ENCODE data around the gene GSTO2. TPM values are rescaled to one million over a fixed set of nuclear protein-coding genes. Genes with fewer than 3 reads are reported as not detected.
A peak's percentile ranks its signal among the peaks of the same experiment; 100 is the strongest.
"Not testable (repeated sequence)": the region's sequence is repeated elsewhere in the genome, so short reads cannot be mapped to it uniquely, and the experiment has no call there.

GSTO2 gene
- 6.5 TPM for total RNA-seq
- 3.4 TPM for polyA plus RNA-seq

- peak; percentile 97 for DNase-seq (ENCODE audit: extremely low spot score)
- Histone ChIP-seq H3K4me1 (ENCODE audit: insufficient read depth) (no peaks in the 10 kb centered on the region), H3K4me3 (ENCODE audit: low read depth, low read length) (peak within 1 kb of the TSS; percentile 85), H3K27ac (ENCODE audit: low read depth) (peak within 1 kb of the TSS; percentile 64), H3K36me3 (ENCODE audit: insufficient read depth) (peaks cover 5% of the 10 kb centered on the region)
- WGBS = 2% methylated on average over 59 of the region's 59 CpGs
These were observed at the start of gene GSTO2 for GRCh38 chr10:104268713-104269645. Gene GSTO2 (plus strand): TSS chr10:104269184. CDS start chr10:104274916, 5,732 bp downstream.

- Histone ChIP-seq H3K27ac (ENCODE audit: low read depth) (no peak overlapping the region), H3K36me3 (ENCODE audit: insufficient read depth) (no peaks in the 10 kb centered on the region), H3K4me3 (ENCODE audit: low read depth, low read length) (no peak overlapping the region), H3K4me1 (ENCODE audit: insufficient read depth) (no peaks in the 10 kb centered on the region)
- DNase-seq (ENCODE audit: extremely low spot score) = no peak
- 42% methylated on average over 2 of the region's 2 CpGs for WGBS
These were observed 48.5 kb upstream of the GSTO2 start for GRCh38 chr10:104220522-104220921.

GRCh38 chr10:104223304-104223703 lies 45.7 kb upstream of the GSTO2 start:
- Histone ChIP-seq H3K36me3 (ENCODE audit: insufficient read depth) (no peaks in the 10 kb centered on the region), H3K27ac (ENCODE audit: low read depth) (no peak overlapping the region), H3K4me1 (ENCODE audit: insufficient read depth) (no peaks in the 10 kb centered on the region), H3K4me3 (ENCODE audit: low read depth, low read length) (no peak overlapping the region)
- DNase-seq (ENCODE audit: extremely low spot score) = no peak

- DNase-seq (ENCODE audit: extremely low spot score) = no peak
- WGBS = 82% methylated on average over 4 of the region's 4 CpGs
- Histone ChIP-seq H3K4me3 (ENCODE audit: low read depth, low read length) (no peak overlapping the region), H3K4me1 (ENCODE audit: insufficient read depth) (no peaks in the 10 kb centered on the region), H3K36me3 (ENCODE audit: insufficient read depth) (no peaks in the 10 kb centered on the region), H3K27ac (ENCODE audit: low read depth) (no peak overlapping the region)
These were observed 38.5 kb upstream of the GSTO2 start for GRCh38 chr10:104230490-104230889.

- peak; percentile 89 for DNase-seq (ENCODE audit: extremely low spot score)
- Histone ChIP-seq H3K4me1 (ENCODE audit: insufficient read depth) (no peaks in the 10 kb centered on the region), H3K36me3 (ENCODE audit: insufficient read depth) (no peaks in the 10 kb centered on the region), H3K4me3 (ENCODE audit: low read depth, low read length) (peak within 1 kb of the TSS; percentile 79), H3K27ac (ENCODE audit: low read depth) (no peak within 1 kb of the TSS)
- under 1% methylated on average over 60 of the region's 60 CpGs for WGBS
These were observed 37.0 kb upstream of the GSTO2 start, which contains the start of gene CFAP43 for GRCh38 chr10:104231784-104232612. Gene CFAP43 (minus strand): TSS chr10:104232364. CDS start chr10:104232246, 118 bp downstream.

- no peaks in the 10 kb centered on the region for H3K4me1 ChIP-seq (ENCODE audit: insufficient read depth)
- H3K4me3 ChIP-seq (ENCODE audit: low read depth, low read length) = peak overlapping the region; percentile 79
- WGBS = 16% methylated on average over 20 of the region's 20 CpGs
- H3K27ac ChIP-seq (ENCODE audit: low read depth) = no peak overlapping the region
- H3K36me3 ChIP-seq (ENCODE audit: insufficient read depth) = no peaks in the 10 kb centered on the region
- no peak for DNase-seq (ENCODE audit: extremely low spot score)
These were observed 36.3 kb upstream of the GSTO2 start for GRCh38 chr10:104232613-104233102.

- no peak for DNase-seq (ENCODE audit: extremely low spot score)
- Histone ChIP-seq H3K4me3 (ENCODE audit: low read depth, low read length) (no peak overlapping the region), H3K27ac (ENCODE audit: low read depth) (no peak overlapping the region), H3K36me3 (ENCODE audit: insufficient read depth) (no peaks in the 10 kb centered on the region), H3K4me1 (ENCODE audit: insufficient read depth) (no peaks in the 10 kb centered on the region)
- WGBS = 72% methylated on average over 1 of the region's 1 CpG
These were observed 35.2 kb upstream of the GSTO2 start for GRCh38 chr10:104233817-104234216.

GRCh38 chr10:104234934-104235333 lies 34.0 kb upstream of the GSTO2 start:
- no peak overlapping the region for H3K4me3 ChIP-seq (ENCODE audit: low read depth, low read length)
- DNase-seq (ENCODE audit: extremely low spot score) = no peak
- H3K4me1 ChIP-seq (ENCODE audit: insufficient read depth) = no peaks in the 10 kb centered on the region
- 79% methylated on average over 1 of the region's 1 CpG for WGBS
- H3K36me3 ChIP-seq (ENCODE audit: insufficient read depth) = no peaks in the 10 kb centered on the region
- H3K27ac ChIP-seq (ENCODE audit: low read depth) = no peak overlapping the region

- no peak for DNase-seq (ENCODE audit: extremely low spot score)
- 78% methylated on average over 3 of the region's 3 CpGs for WGBS
- no peaks in the 10 kb centered on the region for H3K4me1 ChIP-seq (ENCODE audit: insufficient read depth)
These were observed 33.2 kb upstream of the GSTO2 start for GRCh38 chr10:104235801-104236200.

GRCh38 chr10:104240078-104240477 lies 28.9 kb upstream of the GSTO2 start:
- WGBS = 75% methylated on average over 2 of the region's 2 CpGs
- Histone ChIP-seq H3K4me1 (ENCODE audit: insufficient read depth) (no peaks in the 10 kb centered on the region), H3K4me3 (ENCODE audit: low read depth, low read length) (no peak overlapping the region), H3K36me3 (ENCODE audit: insufficient read depth) (no peaks in the 10 kb centered on the region), H3K27ac (ENCODE audit: low read depth) (no peak overlapping the region)
- no peak for DNase-seq (ENCODE audit: extremely low spot score)

More at GRCh38 chr10:104235801-104236200, 33.2 kb upstream of the GSTO2 start:
- Histone ChIP-seq H3K36me3 (ENCODE audit: insufficient read depth) (no peaks in the 10 kb centered on the region), H3K4me3 (ENCODE audit: low read depth, low read length) (no peak overlapping the region), H3K27ac (ENCODE audit: low read depth) (no peak overlapping the region)

- Histone ChIP-seq H3K4me3 (ENCODE audit: low read depth, low read length) (no peak overlapping the region), H3K27ac (ENCODE audit: low read depth) (no peak overlapping the region), H3K4me1 (ENCODE audit: insufficient read depth) (no peaks in the 10 kb centered on the region), H3K36me3 (ENCODE audit: insufficient read depth) (no peaks in the 10 kb centered on the region)
- no peak for DNase-seq (ENCODE audit: extremely low spot score)
These were observed 26.4 kb upstream of the GSTO2 start for GRCh38 chr10:104242545-104242944.

- H3K4me3 ChIP-seq (ENCODE audit: low read depth, low read length); DNase-seq (ENCODE audit: extremely low spot score); H3K27ac ChIP-seq (ENCODE audit: low read depth); H3K36me3 ChIP-seq (ENCODE audit: insufficient read depth); H3K4me1 ChIP-seq (ENCODE audit: insufficient read depth): not testable (repeated sequence)
- 70% methylated on average over 3 of the region's 3 CpGs for WGBS
These were observed 26.0 kb upstream of the GSTO2 start for GRCh38 chr10:104243009-104243408.

GRCh38 chr10:104243512-104243911 lies 25.5 kb upstream of the GSTO2 start:
- no peaks in the 10 kb centered on the region for H3K36me3 ChIP-seq (ENCODE audit: insufficient read depth)
- whole genome bisulfite sequencing = 37% methylated on average over 5 of the region's 5 CpGs
- H3K27ac ChIP-seq (ENCODE audit: low read depth) = no peak overlapping the region
- no peak for DNase-seq (ENCODE audit: extremely low spot score)
- H3K4me1 ChIP-seq (ENCODE audit: insufficient read depth) = no peaks in the 10 kb centered on the region
- H3K4me3 ChIP-seq (ENCODE audit: low read depth, low read length) = no peak overlapping the region
